GM23248 (cell line): Measurements from ENCODE around the gene RPL39L.

Source experiments
- EZH2 ChIP-seq: fragments of 200-600 bp; sonication (generic); IDR thresholded peaks from 2 replicates; pipeline ENCODE4 v1.6.1; 2018; ENCODE audit warnings: antibody characterized with exemption, mild to moderate bottlenecking; ENCODE audit not compliant: insufficient read depth, poor library complexity, severe bottlenecking
- EZH2phosphoT487 ChIP-seq: fragments of 200-600 bp; sonication (generic); IDR thresholded peaks from 2 replicates; pipeline ENCODE4 v1.6.1; 2018; ENCODE audit warnings: antibody characterized with exemption, moderate library complexity, mild to moderate bottlenecking, low read depth; ENCODE audit not compliant: insufficient read depth

DNA sequence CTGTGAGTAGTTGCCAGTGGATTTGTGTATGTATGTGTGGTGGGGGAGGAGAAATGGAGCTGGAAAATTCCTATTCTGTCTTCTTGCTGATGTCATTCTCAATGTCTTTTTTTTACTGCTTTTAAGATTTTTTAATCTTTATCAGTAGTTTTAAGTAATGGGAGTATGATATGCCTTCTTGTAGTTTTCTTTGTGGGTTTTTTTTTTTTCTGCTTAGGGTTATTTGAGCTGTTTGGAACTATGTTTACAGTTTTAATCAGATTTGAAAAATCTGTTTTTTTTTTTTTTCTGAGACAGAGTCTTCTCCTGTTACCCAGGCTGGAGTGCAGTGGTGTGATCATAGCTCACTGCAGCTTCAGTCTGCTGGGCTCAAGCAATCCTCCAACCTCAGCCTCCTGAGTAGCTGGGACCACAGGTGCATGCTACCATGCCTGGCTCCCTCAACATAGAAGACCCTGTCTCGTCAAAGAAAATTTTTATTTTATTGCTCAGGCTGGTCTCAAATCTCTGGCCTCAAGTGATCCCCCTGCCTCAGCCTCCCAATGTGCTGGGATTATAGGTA, 37.1 kb downstream of the RPL39L start:
- TF ChIP-seq EZH2 (no peak), EZH2phosphoT487 (no peak)
